Lung microvascular endothelial cell (primary cell): Measurements from ENCODE around the gene SLC6A19. TPM values are rescaled to one million over a fixed set of nuclear protein-coding genes. Genes with fewer than 3 reads are reported as not detected.

ENCODE experiments used
- DNase-seq, 2 donors: peaks; one replicate each; pipeline versions ENCODE4 v3.0.0 to v3.0.0-alpha.2; 2010; ENCODE audit warnings: low read depth in 2 of 2
- total RNA-seq: library from RNA; depleted of rRNA; stranded (reverse); fragments of >200 nt; gene quantifications from 2 replicates; pipeline ENCODE4 v1.2.1, GENCODE V29; 2014

Gene SLC6A19
- total RNA-seq, 1 donor from 2014 or later, result not detected

DNA sequence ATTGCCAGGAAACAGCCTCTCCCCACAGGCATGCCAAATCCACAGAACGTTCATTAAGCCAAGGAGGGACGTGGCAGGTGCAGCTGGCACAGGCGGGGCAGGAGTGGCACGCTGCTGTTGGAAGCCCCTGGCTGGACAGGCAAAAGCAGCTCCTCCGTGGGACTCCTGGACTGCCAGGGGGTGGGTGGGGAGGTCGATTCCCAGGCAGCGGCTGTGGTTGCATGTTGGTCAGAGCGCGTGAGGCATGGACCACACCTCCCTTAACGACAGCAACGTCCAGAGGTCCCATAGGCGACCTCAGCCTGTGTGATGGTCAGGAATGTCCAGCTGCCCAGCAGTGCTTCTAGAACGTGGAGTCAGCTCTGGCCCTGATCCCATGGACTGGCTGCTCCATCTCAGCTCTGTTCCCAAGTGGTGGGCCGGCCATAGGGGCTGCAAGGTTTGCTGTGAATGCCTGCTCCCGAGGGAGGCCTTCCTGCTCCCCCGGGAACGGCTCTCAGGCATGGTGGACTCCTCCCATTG is 6.9 kb downstream of the SLC6A19 start:
- no peak for DNase-seq

DNA sequence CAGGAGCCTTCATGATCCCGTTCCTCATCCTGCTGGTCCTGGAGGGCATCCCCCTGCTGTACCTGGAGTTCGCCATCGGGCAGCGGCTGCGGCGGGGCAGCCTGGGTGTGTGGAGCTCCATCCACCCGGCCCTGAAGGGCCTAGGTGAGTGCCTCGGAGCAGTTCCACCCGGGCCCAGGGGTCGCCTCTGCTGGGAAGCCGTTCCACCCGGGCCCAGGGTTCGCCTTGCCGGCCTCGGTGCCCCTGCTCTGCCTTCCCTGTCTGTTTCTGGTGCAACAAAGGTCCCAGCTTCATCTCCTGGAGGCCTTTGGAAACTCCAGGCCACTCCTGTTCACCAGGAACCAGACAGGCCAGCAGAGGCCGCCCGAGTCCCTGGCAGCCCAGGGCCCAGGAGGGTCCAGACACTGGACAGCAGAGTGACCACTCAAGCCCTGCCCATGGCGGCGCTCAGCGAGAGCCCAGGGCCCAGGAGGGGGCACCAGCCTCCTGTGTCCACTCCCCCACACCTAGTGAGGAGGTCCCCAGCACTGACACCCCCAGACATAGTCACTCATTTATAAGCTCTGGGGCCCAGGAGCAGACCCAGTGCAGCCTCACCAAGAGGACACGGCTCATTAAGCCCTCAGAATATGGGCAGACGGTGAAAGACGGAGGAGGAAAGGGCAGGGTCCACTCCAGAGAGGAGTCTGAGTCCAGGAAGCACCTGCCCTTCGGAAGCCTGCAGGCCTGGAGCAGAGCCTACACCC is 7.5 kb downstream of the SLC6A19 start:
- DNase-seq, result peak; percentile 21 to 59

DNA sequence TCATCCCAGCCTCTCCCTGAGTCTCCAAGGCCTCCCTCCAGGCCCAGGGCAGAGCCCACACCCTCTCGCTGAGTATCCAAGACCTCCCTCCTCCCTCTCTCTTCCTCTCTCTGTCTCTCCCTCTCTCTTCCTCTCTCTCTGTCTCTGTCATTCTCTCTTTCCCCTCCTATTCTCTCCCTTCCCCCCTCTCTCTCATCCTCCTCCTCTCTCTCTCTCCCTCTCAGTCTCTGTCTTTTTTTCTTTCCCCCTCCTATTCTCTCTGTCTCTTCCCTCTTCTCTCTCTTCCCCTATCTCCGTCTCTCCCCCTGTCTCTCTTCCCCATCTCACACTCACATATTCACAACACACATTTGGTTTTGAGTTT is 8.1 kb downstream of the SLC6A19 start:
- no peak for DNase-seq

DNA sequence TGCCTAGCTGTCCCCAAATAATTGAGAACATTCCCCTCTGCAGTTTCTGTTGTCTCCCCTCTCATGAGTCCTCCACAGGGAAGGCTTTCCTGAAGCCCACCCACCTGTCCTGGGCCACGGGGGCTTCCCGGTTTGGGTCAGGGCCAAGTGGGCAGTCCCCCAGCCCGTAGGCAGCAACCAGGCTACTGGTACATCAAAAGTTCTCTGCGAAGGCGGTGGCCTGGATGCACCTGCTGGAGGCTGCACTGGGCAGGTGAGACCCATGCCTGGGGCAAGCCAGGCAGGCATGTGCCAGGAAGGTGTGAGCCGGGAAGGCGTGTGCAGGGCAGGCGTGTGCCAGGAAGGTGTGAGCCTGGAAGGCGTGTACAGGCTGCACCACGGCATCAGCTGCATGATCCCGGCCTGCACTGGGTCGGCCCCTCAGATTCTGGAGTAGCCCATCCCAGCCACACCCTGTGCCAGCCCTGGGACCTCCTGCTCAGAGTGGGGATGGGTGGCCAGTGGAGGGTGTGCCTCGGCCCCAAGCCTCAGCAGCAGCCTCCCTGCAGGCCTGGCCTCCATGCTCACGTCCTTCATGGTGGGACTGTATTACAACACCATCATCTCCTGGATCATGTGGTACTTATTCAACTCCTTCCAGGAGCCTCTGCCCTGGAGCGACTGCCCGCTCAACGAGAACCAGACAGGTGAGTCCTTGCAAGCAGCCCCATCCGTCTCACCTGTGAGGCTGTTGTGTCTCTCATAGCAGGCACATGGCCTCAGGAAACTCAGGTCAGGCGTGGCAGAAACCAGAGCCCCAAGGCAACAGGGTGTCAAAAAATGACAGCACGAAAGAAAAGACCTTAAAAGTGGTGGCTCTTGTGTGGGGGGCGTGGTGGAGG is 8.7 kb downstream of the SLC6A19 start:
- no peak for DNase-seq

DNA sequence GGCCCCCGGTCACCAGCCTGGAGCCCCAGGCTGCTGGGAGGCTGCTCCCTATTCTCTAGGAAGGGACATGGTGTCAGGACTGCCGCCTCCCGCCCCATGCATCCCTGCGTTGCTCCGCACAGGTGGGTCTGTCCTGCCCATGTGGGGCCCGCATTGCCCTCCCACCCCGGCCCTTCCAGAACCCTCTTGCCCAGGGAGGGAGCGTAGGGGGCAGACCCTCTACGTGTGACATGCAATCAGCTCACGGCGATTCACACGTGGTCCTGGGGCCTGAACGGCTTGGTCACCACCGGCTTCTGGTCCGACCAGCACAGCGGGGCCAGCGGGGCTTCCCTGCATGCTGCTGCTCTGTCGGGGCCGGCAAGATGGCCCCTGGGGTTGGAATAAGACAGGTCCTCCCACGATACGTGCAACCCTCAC is 9.4 kb downstream of the SLC6A19 start:
- no peak for DNase-seq

DNA sequence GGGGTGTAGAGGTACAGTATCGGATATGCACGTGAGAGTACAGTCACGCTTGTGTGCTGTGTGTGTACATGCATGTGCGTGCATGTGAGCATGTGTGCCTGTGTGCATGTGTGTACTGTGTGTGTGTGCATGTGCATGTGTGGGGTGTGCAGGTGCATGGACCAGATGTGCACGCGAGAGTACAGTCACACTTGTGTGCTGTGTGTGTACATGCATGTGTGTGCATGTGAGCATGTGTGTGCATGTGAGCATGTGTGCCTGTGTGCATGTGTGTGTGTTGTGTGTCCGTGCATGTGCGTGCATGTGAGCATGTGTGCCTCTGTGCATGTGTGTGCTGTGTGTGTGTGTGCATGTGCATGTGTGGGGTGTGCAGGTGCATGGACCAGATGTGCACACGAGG is 10.3 kb downstream of the SLC6A19 start:
- no peak for DNase-seq

DNA sequence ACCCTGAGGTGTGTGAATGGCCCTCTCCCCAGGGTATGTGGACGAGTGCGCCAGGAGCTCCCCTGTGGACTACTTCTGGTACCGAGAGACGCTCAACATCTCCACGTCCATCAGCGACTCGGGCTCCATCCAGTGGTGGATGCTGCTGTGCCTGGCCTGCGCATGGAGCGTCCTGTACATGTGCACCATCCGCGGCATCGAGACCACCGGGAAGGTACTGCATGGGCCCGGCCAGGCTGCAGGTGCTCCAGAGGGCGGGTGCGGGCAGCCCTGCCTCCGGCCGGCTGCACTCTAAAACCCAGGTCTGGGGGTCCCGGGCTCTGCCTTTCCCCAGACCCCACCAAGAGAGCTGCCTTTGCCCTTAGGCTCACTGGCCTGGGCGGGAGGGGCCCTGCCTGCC is 10.9 kb downstream of the SLC6A19 start:
- DNase-seq, result no peak

DNA sequence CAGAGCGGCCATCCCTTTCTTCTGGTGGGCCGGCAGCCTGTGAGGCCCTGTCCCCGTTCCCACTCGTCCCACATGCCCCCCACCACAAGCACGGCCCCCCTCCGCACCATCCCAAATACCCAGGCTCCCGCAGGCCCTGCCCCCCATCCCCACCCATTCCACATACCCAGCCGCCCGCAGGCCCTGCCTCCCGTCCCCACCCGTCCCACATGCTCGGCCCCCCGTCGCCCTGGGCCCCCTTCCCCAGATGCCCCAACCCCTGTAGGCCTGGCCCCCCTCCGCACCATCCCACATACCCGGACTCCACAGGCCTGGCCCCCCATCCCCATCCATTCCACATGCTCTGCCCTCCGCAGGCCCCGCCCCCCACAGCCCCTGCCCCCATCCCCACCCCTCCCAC is 11.5 kb downstream of the SLC6A19 start:
- no peak for DNase-seq

DNA sequence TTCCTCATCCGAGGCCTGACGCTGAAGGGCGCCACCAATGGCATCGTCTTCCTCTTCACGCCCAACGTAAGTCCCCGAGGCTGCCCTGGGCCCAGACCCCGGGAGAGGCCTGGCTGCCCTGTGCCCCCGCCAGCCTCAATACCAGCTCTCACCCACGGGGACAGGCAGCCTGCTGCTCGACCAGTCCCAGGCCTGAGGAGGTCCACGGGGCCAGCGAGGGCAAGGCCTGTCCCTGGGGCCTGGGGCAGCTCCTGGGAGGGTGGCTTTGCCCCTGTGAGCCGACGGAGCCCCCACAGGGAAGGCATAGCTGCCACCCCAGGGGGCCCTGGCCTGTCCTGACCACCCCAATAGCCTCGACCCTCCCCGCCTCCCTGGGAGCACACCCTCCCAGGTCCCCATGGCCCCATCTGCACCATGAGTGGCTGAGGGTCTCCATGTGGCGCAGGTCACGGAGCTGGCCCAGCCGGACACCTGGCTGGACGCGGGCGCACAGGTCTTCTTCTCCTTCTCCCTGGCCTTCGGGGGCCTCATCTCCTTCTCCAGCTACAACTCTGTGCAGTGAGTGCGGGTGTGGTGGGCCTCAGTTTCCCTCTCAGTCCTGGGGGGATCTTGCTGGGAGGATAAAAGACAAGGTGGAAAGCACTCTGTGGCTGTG is 12.2 kb downstream of the SLC6A19 start:
- no peak for DNase-seq

DNA sequence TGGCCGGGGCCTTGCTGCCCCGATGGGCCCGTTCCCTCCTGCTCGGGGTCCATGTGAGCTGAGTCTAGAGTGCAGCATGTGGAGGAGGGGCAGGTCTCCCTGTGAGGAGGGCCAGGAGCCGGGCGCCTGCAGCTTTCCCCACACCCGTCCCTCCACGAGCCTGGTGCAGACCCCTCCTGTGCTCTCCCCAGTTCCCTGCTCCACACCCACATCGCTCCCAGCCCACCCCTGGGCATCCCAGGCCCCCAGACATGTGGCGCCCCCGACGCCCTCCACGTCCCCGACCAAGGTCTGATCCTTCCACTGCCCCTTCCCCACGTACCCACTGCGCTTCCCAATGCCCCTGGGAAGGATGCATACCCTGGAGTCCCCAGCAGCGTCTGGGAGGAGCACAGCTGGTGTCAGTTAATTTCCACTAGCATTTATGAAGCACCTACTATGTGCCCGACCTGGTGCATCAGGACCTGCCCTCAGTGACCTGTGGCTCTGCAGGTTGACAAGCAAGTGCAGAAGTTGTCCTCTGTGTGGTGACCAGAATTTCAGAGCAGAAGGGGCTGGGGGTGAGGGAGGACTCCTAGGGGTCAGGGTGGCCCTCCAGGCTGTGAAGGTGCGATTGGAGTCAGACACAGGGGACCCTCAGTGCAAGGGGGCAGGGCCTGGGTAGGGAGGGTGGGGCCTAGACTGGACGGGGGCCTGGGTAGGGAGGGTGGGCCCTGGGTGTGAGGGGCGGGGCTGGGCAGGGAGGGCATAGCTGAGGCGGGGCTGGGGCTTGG is 13.0 kb downstream of the SLC6A19 start:
- DNase-seq, result no peak

DNA sequence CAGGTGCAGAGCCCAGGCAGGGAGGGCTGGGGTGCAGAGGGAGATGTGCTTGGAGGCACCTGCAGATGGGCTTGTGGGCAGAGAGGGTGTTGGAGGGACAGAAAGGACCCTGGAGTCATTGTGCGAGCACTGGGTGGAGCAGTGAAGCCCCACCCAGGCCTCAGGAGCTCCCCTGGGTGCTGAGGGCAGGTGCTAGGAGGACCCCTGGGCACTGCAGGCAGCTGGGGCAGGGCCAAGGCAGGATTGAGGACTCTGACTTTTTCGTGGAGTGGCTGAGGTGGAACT is 13.5 kb downstream of the SLC6A19 start:
- DNase-seq, result no peak

DNA sequence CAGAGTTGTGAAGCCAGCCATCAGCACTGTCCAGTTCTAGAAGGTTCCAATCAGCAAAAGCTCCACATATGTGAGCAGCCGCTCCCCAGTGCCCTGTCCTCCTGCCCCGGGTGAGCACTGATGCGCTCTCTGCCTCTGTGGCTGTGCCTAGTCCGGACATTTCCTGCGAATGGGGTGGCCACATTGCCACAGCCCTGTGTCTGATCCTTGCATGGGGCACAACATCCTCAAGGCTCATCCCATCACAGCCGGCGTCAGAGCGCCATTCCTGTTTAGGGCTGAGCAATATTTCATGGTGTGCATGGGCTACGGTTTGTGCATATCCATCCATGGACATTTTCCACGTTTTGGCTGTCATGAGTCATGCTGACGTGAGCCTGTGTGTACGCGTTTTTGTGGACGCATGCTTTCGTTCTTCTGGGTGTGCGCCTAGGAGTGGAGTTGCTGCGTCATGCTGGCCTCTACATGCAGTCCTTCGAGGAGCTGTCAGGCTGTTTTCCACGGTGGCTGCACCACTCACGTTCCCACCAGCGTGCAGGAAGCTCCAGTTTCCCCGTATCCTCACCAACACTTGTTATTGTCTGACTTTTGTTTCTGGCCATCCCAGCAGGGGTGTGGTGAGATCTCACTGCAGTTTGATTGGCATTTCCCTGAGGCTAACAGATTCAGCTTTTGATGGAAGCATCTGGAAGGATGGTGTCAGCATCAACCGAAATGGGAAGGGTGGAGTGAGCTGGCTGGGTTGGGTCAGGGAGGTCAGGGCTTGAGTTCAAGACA is 14.1 kb downstream of the SLC6A19 start:
- DNase-seq, result no peak

DNA sequence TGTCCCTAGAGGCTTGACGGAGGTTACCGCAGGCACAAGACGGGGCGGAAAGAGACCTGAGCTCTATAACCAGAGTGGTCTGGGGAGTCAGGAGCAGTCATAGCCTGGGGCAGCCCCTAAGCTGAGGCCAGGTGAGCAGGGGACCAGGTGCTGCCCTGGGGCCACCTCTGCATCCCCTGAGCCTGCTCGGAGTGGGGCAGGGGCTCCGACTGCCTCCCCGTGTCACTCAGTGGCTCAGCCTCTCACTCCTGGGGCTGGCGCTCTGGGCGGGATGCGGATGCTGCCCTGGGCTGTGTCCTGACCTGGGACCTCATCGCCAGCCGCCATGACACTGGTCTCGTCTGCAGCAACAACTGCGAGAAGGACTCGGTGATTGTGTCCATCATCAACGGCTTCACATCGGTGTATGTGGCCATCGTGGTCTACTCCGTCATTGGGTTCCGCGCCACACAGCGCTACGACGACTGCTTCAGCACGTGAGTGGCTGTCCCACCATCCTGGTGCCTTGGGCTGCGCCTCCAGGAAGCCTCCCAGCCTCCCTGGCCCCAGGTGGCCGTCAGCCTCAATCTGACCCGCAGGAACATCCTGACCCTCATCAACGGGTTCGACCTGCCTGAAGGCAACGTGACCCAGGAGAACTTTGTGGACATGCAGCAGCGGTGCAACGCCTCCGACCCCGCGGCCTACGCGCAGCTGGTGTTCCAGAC is 15.0 kb downstream of the SLC6A19 start:
- DNase-seq, result no peak

DNA sequence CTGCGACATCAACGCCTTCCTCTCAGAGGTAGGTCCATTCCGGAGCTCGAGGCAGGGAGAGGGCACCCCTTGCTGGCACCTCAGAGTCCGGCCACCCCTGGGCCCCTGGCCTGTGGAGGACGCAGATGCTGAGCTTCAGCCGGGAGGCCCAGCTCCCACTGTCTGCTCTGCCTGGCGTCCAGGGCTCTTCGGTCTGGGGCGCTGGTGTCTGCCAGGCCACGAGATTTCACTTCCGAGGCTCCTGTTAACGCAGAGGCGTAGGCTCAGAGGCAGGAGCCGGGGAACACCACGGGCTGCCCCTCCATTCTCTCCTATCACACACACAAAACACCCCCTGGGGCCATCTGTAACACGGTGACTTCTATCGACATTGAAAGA is 15.5 kb downstream of the SLC6A19 start:
- DNase-seq, result no peak

DNA sequence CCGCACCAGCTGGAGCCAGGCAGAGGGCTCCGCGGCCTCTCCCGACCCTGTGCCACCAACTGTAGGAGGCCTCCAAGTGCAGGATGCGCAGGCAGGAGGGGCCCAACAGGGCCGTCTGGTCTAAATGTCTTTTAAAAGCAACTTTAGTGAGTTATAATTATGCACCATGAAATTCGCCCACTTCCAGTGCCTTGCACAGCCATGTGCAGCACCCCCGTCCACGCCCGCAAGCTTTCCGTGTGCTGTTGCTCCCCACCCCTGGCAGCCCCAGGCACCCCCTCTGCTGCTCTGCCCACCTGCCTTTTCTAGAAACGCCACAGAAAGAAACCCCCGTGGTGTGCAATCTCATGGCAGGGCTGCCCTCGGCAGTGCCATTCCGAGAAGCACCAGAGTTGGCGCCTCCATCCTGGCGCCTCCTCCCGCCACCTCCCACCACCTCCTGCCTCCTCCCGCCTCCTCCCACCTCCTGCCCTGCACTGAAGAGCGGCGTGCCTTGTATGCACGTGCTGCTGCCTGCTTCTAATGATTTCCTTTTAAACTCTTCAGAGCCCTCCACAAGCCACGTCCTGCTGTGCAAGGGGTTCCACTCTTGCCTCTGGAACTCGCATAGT is 16.3 kb downstream of the SLC6A19 start:
- DNase-seq, result no peak

DNA sequence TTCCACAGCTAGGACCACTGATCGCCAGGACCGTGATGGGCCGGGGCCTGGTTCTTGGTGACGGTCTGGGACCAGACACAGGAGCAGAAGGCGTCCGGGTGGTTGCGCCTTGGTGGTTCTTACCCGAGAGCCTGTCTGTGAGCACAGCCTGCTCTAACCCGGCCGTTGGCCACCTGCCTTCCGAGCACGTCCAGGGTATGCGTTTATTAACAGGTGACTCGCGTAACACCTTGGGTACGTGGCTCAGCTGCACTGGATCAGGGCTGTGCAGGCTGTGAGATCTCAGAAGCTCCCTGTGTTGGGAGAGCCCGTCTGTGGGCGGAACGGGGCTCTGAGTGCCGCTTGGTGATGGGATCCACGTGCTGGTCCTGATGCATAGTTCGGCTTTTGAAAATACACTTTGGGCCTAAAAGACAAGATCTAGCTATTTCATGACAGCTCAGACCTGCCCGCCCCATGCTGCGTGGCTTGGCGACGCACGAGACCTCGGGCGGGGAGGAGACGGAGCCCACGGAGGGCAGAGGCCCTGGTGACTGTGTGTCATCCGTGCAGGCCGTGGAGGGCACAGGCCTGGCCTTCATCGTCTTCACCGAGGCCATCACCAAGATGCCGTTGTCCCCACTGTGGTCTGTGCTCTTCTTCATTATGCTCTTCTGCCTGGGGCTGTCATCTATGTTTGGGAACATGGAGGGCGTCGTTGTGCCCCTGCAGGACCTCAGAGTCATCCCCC is 17.1 kb downstream of the SLC6A19 start:
- no peak for DNase-seq

DNA sequence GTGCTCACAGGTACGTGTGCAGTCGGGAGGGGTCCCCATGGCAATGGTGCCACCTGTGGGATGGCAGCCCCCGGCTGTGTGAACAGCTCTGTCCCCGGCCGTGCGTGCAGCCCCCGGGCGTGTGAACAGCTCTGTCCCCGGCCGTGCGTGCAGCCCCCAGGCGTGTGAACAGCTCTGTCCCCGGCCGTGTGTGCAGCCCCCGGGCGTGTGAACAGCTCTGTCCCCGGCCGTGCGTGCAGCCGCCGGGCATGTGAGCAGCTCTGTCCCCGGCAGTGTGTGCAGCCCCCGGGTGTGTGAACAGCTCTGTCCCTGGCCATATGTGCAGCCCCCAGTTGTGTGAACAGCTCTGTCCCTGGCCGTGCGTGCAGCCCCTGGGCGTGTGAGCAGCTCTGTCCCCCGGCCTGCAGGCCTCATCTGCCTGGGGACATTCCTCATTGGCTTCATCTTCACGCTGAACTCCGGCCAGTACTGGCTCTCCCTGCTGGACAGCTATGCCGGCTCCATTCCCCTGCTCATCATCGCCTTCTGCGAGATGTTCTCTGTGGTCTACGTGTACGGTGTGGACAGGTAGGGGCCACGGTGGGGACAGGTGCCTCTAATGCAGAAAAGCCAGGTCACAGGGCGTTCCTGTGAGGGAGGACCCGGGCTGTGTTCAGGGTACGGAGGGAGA is 17.8 kb downstream of the SLC6A19 start:
- DNase-seq, result no peak

DNA sequence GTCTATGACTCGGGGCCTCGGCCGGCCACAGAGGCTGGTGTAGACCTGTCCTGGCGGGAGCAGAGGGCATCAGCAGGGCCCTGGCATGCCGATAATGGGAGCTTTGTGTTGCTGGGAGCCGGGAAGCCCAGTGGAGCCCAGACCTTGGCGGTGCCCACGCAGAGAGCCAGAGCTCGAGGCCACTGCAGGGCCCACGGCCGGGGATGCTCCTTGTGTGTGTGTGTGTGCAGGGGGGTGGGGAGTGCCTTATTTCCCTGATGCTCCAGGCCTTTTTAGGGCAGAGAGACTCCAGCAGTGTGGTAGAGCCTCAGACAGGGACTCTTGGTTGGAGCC is 18.3 kb downstream of the SLC6A19 start:
- DNase-seq, result no peak

DNA sequence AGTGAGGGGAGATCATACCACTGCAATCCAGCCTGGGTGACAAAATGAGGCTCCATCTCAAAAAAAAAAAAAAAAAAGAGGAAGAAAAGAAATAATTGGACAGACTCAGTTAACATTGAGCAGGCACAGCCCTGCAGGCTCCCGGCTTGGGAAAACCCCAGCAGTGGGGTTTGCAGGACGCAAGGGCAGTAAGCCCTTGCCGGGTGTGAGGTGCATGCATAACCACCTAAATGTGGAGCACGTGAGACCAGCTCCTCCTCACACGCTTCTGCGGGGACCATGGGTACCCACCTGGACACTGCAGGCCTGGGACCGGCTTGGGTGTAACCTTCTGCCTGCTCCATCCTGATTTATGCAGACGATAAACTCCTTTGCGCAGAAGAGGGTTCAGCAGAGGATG is 19.0 kb downstream of the SLC6A19 start:
- no peak for DNase-seq
